H9 (cell line): ENCODE results near the gene OLA1. TPM values are rescaled to one million over a fixed set of nuclear protein-coding genes. Genes with fewer than 3 reads are reported as not detected.

Source experiments
- DNase-seq: peaks from one replicate; pipeline ENCODE4 v3.0.0-alpha.2; 2017
- H2AFZ ChIP-seq: one replicate; pipeline ENCODE4 v1.6.1; 2013; ENCODE audit warnings: mild to moderate bottlenecking, low read length, control low read depth, moderate library complexity
- H2AK5ac ChIP-seq: 2 replicates; pipeline ENCODE4 v1.6.1; 2013; ENCODE audit warnings: low read length, control low read depth, mixed read lengths; ENCODE audit not compliant: insufficient read length
- H2BK120ac ChIP-seq: one replicate; pipeline ENCODE4 v1.6.1; 2013; ENCODE audit warnings: low read depth, mild to moderate bottlenecking, low read length, control low read depth, inconsistent platforms; ENCODE audit not compliant: poor library complexity, severe bottlenecking
- H2BK12ac ChIP-seq: 2 replicates; pipeline ENCODE4 v1.6.1; 2013; ENCODE audit warnings: low read length, control low read depth, mixed read lengths, low read depth; ENCODE audit not compliant: insufficient read length
- H2BK15ac ChIP-seq: 2 replicates; pipeline ENCODE4 v1.6.1; 2013; ENCODE audit warnings: low read depth, low read length, control low read depth
- H2BK20ac ChIP-seq: one replicate; pipeline ENCODE4 v1.6.1; 2013; ENCODE audit warnings: low read depth, mild to moderate bottlenecking, low read length, control low read depth, inconsistent platforms; ENCODE audit not compliant: poor library complexity, severe bottlenecking
- H2BK5ac ChIP-seq: 2 replicates; pipeline ENCODE4 v1.6.1; 2013; ENCODE audit warnings: low read length, control low read depth, mixed read lengths; ENCODE audit not compliant: insufficient read length
- H3K14ac ChIP-seq: 2 replicates; pipeline ENCODE4 v1.6.1; 2013; ENCODE audit warnings: low read length, control low read depth; ENCODE audit not compliant: insufficient read depth
- H3K18ac ChIP-seq: 2 replicates; pipeline ENCODE4 v1.6.1; 2013; ENCODE audit warnings: low read depth, mild to moderate bottlenecking, mixed read lengths, low read length, control low read depth; ENCODE audit not compliant: insufficient read length
- H3K23ac ChIP-seq: 2 replicates; pipeline ENCODE4 v1.6.1; 2013; ENCODE audit warnings: low read length, control low read depth, mixed read lengths, low read depth; ENCODE audit not compliant: insufficient read length
- H3K23me2 ChIP-seq: 2 replicates; pipeline ENCODE4 v1.6.1; 2013; ENCODE audit warnings: low read depth, mild to moderate bottlenecking, mixed read lengths, low read length, control low read depth; ENCODE audit not compliant: insufficient read length, poor library complexity, severe bottlenecking
- H3K27ac ChIP-seq: 2 replicates; pipeline ENCODE4 v1.5.1; 2013; ENCODE audit warnings: low read length, control low read depth, mixed read lengths, low read depth; ENCODE audit not compliant: insufficient read length
- H3K27me3 ChIP-seq: 2 replicates; pipeline ENCODE4 v1.6.1; 2013; ENCODE audit warnings: low read length, control low read depth, inconsistent platforms; ENCODE audit not compliant: insufficient read depth
- H3K4ac ChIP-seq: 2 replicates; pipeline ENCODE4 v1.6.1; 2013; ENCODE audit warnings: low read depth, mild to moderate bottlenecking, control low read depth, inconsistent platforms, low read length, moderate library complexity
- H3K4me1 ChIP-seq: 2 replicates; pipeline ENCODE4 v1.6.1; 2013; ENCODE audit warnings: low read length, control low read depth, inconsistent platforms; ENCODE audit not compliant: insufficient read depth
- H3K4me2 ChIP-seq: 2 replicates; pipeline ENCODE4 v1.6.1; 2013; ENCODE audit warnings: low read length, control low read depth, mixed read lengths; ENCODE audit not compliant: insufficient read length, insufficient read depth
- H3K56ac ChIP-seq: 2 replicates; pipeline ENCODE4 v1.6.1; 2013; ENCODE audit warnings: low read depth, mild to moderate bottlenecking, mixed read lengths, low read length, control low read depth; ENCODE audit not compliant: insufficient read length
- H3K79me1 ChIP-seq: 2 replicates; pipeline ENCODE4 v1.6.1; 2013; ENCODE audit warnings: low read depth, mild to moderate bottlenecking, moderate library complexity, low read length, control low read depth, inconsistent platforms; ENCODE audit not compliant: insufficient read depth, poor library complexity, severe bottlenecking
- H3K79me2 ChIP-seq: 2 replicates; pipeline ENCODE4 v1.6.1; 2013; ENCODE audit warnings: low read length, control low read depth, inconsistent platforms; ENCODE audit not compliant: insufficient read depth
- H3K9ac ChIP-seq: 2 replicates; pipeline ENCODE4 v1.6.1; 2013; ENCODE audit warnings: low read length, control low read depth, mixed read lengths; ENCODE audit not compliant: insufficient read length; ENCODE audit errors: extremely low read depth
- H3K9me3 ChIP-seq: one replicate; pipeline ENCODE4 v1.6.1; 2013; ENCODE audit warnings: low read depth, low read length, inconsistent platforms; ENCODE audit not compliant: control insufficient read depth
- H3T11ph ChIP-seq: one replicate; pipeline ENCODE4 v1.6.1; 2013; ENCODE audit warnings: mild to moderate bottlenecking, low read length, control low read depth, inconsistent platforms
- H4K20me1 ChIP-seq: one replicate; pipeline ENCODE4 v1.6.1; 2013; ENCODE audit not compliant: control insufficient read depth, insufficient read length, insufficient read depth
- H4K5ac ChIP-seq: 2 replicates; pipeline ENCODE4 v1.6.1; 2013; ENCODE audit warnings: low read depth, mild to moderate bottlenecking, mixed read lengths, low read length, control low read depth; ENCODE audit not compliant: insufficient read length
- H4K8ac ChIP-seq: replicated peaks from 2 replicates; pipeline ENCODE4 v1.6.1; 2013; ENCODE audit warnings: low read length, control low read depth, mixed read lengths, low read depth; ENCODE audit not compliant: insufficient read length
- H4K91ac ChIP-seq: 2 replicates; pipeline ENCODE4 v1.6.1; 2013; ENCODE audit warnings: low read depth, mild to moderate bottlenecking, moderate library complexity, mixed read lengths, low read length, control low read depth; ENCODE audit not compliant: insufficient read length
- H3K27ac Mint-ChIP-seq, 3 experiments: 2 replicates in 2 of 3; 3 replicates in 1 of 3; pipeline ENCODE4 v1.8.0; 2020 to 2021; ENCODE audit warnings: mixed read lengths in 3 of 3, mild to moderate bottlenecking in 1 of 3, moderate library complexity in 1 of 3
- H3K27me3 Mint-ChIP-seq: 2 replicates; pipeline ENCODE4 v1.8.0; 2021; ENCODE audit warnings: low read depth, mild to moderate bottlenecking, moderate library complexity, mixed read lengths
- H3K36me3 Mint-ChIP-seq, 3 experiments: 2 replicates in 2 of 3; 3 replicates in 1 of 3; pipeline ENCODE4 v1.8.0; 2020 to 2021; ENCODE audit warnings: low read depth in 3 of 3, mixed read lengths in 3 of 3; ENCODE audit not compliant: insufficient read depth in 1 of 3
- H3K4me1 Mint-ChIP-seq, 2 experiments: 2 replicates each; pipeline ENCODE4 v1.8.0; 2020; ENCODE audit warnings: mixed read lengths in 2 of 2
- H3K4me3 Mint-ChIP-seq, 2 experiments: 2 replicates in 1 of 2; 3 replicates in 1 of 2; pipeline ENCODE4 v1.8.0; 2020 to 2021; ENCODE audit warnings: mild to moderate bottlenecking in 2 of 2, mixed read lengths in 2 of 2, moderate library complexity in 1 of 2
- H3K9me3 Mint-ChIP-seq, 2 experiments: 2 replicates in 1 of 2; 3 replicates in 1 of 2; pipeline ENCODE4 v1.8.0; 2020; ENCODE audit warnings: mild to moderate bottlenecking in 2 of 2, mixed read lengths in 2 of 2, moderate library complexity in 1 of 2
- CTCF ChIP-seq: fragments of 200-600 bp; sonication (generic); conservative IDR thresholded peaks from 3 replicates; pipeline ENCODE4 v1.8.0; 2021; ENCODE audit warnings: antibody characterized with exemption, mild to moderate bottlenecking
- WGBS: extraction: QIAGEN DNeasy Blood & Tissue Kit; methylation state at CpG from one replicate; pipeline ENCODE4 v1.1.7; 2013; ENCODE audit warnings: missing lambda C conversion rate, low lambda C conversion rate, mixed read lengths; ENCODE audit not compliant: insufficient read length; ENCODE audit errors: extremely low coverage; 5-methylcytosine and 5-hydroxymethylcytosine counted together
- total RNA-seq: library from RNA; stranded (reverse); gene quantifications from 2 replicates; pipeline ENCODE4 v1.2.1, GENCODE V29; 2021

The OLA1 gene
- total RNA-seq, 1 experiment from 2014 or later: 133 TPM

GRCh38 chr2:174138161-174138560, 110.2 kb downstream of the OLA1 start:
- H3T11ph ChIP-seq: no peak overlapping the region
- H4K8ac ChIP-seq: no peak overlapping the region
- H3K79me1 ChIP-seq: no peaks in the 10 kb centered on the region
- no peak overlapping the region for H4K91ac ChIP-seq
- no peak overlapping the region for H3K18ac ChIP-seq
- H3K4me1 Mint-ChIP-seq: no peaks in the 10 kb centered on the region
- H4K5ac ChIP-seq: no peak overlapping the region
- no peaks in the 10 kb centered on the region for H3K4me1 ChIP-seq
- H3K4me3 Mint-ChIP-seq: no peak overlapping the region
- H3K27me3 ChIP-seq: no peaks in the 10 kb centered on the region
- H2BK120ac ChIP-seq: no peak overlapping the region
- no peak overlapping the region for H3K23ac ChIP-seq
- H2BK12ac ChIP-seq: no peak overlapping the region
- H2AFZ ChIP-seq: no peak overlapping the region
- no peaks in the 10 kb centered on the region for H3K9me3 ChIP-seq
- TF ChIP-seq CTCF: peak; percentile 71
- H3K56ac ChIP-seq: no peak overlapping the region
- no peak overlapping the region for H3K4ac ChIP-seq
- DNase-seq: no peak
- no CpG with 5 or more reads among the region's 4 CpGs for WGBS
- no peaks in the 10 kb centered on the region for H4K20me1 ChIP-seq
- no peak overlapping the region for H3K27ac Mint-ChIP-seq
- H2BK5ac ChIP-seq: no peak overlapping the region
- no peak overlapping the region for H3K27ac ChIP-seq
- no peak overlapping the region for H3K14ac ChIP-seq
- no peaks in the 10 kb centered on the region for H3K27me3 Mint-ChIP-seq
- H2AK5ac ChIP-seq: no peak overlapping the region
- H3K9me3 Mint-ChIP-seq: peaks cover 5 to 12% of the 10 kb centered on the region in 2 experiments; a peak in 4 of 5 replicates
- peaks cover 18 to 26% (median 24%) of the 10 kb centered on the region in 3 experiments for H3K36me3 Mint-ChIP-seq
- H3K4me2 ChIP-seq: no peak overlapping the region
- no peak overlapping the region for H3K9ac ChIP-seq
- no peak overlapping the region for H2BK15ac ChIP-seq
- no peak overlapping the region for H2BK20ac ChIP-seq
- no peaks in the 10 kb centered on the region for H3K23me2 ChIP-seq
- H3K79me2 ChIP-seq: no peaks in the 10 kb centered on the region; the same call in 1 of the 2 replicates
